GM18505 (cell line): ENCODE measurements around the gene KLLN.
"Not testable (repeated sequence)": the region's sequence is repeated elsewhere in the genome, so short reads cannot be mapped to it uniquely, and the experiment has no call there.

Experiments
- ATAC-seq: cut with Tn5 transposase; IDR thresholded peaks from one replicate; pipeline ENCODE4 v1.9.1; 2021; ENCODE audit not compliant: unreplicated experiment
- POLR2A ChIP-seq: IDR thresholded peaks from 4 replicates; pipeline ENCODE4 v1.6.1; 2011; ENCODE audit warnings: borderline replicate concordance; ENCODE audit not compliant: insufficient read depth, insufficient read length; ENCODE audit errors: extremely low read depth

Gene KLLN, protein sequence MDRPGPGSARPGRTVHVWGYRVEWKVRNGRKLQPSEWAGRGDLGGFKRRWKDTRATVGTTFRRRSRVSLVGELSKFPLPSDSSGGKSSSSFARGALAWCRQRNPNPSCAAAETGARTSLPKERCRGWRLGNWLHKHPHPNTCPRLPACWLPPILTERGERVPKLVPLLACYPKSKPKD

GRCh38 chr10:87863053-87863943, at the start of gene KLLN, which contains the start of gene PTEN:
TSS of gene KLLN (minus strand) at chr10:87863533. CDS start at chr10:87862487, 1,046 bp downstream.
TSS of gene PTEN (plus strand) at chr10:87863625. CDS start at chr10:87864470, 845 bp downstream.
- ATAC-seq = peak; percentile 35
- TF ChIP-seq POLR2A = peak; percentile 92

DNA sequence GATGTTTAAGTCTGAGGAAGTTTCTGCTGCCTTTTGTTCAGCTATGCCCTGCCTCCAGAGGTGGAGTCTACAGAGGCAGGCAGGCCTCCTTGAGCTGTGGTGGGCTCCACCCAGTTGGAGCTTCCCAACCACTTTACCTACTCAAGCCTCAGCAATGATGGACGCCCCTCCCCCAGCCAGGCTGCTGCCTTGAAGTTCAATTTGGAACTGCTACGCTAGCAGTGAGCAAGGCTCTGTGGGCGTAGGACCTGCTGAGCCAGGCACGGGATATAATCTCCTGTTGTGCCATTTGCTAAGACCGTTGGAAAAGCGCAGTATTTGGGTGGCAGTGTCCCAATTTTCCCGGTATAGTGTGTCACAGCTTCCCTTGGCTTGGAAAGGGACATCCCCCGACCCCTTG, 40.1 kb upstream of the KLLN start:
- not testable (repeated sequence) for ATAC-seq

GRCh38 chr10:87897957-87898356, 34.6 kb upstream of the KLLN start:
- not testable (repeated sequence) for ATAC-seq

DNA sequence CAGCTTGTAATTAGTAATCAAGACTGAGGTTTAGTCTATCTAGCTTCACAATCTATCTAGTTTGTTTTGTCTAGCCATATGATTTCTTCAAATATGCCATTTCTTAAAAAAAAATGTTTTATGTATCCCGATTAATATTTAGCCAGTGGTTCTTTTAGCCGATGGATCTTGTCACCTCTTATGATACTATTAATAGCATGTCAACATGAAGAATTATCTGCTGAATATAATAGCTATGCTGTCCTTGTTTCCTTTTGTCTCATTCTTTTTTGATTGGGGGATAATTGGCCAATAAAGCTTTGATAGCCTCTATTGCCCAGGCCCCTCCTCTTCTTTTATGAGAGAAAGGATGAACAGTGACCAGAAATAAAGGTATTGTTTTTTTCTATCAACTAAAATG, 32.9 kb upstream of the KLLN start:
- no peak for ATAC-seq
- TF ChIP-seq POLR2A = no peak

DNA sequence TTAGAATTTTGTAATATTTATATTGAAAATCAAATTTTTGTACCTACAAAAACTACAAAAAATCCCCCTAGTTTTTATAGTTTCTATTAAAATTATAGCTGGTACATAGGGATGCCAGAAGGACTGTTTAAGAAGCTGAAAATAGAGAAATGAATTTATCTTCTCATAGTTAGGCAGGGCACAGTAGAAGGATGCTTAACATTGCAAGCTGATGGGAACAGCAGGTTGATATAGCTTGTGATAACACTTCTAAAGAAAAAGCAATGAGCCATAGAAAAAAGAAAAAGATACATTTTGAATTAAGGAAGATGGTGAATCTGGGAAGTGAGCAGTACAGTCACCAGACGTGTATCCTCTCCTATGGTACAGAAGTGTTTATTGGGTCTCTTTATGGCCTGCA, 32.1 kb upstream of the KLLN start:
- TF ChIP-seq POLR2A = no peak
- ATAC-seq = no peak

GRCh38 chr10:87887548-87888289, 24.4 kb upstream of the KLLN start:
- ATAC-seq = no peak

GRCh38 chr10:87887146-87887545, 23.8 kb upstream of the KLLN start:
- no peak for ATAC-seq
- TF ChIP-seq POLR2A = no peak

More at GRCh38 chr10:87887548-87888289, 24.4 kb upstream of the KLLN start:
- no peak for TF ChIP-seq POLR2A

DNA sequence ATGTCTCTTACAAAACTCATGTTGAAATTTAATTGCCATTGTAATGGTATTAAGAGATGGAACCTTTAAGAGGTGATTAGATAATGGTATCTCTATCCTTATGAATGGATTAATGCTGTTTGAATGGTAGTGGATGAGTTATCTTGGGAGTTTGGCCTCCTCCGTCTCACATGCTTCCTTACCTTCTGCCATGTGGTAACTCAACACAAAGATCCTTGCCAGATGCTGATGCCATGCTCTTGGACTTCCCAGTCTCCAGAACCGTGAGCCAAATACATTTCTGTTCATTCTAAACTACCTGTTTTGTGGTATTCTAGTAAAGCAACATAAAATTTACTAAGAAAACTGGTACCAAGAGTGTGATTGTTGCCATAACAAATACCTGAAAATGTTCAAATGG, 23.3 kb upstream of the KLLN start:
- TF ChIP-seq POLR2A = no peak
- ATAC-seq = no peak

GRCh38 chr10:87882555-87883294, 19.4 kb upstream of the KLLN start:
- no peak for ATAC-seq

GRCh38 chr10:87881373-87882059, 18.2 kb upstream of the KLLN start:
- not testable (repeated sequence) for ATAC-seq

More at GRCh38 chr10:87882555-87883294, 19.4 kb upstream of the KLLN start:
- TF ChIP-seq POLR2A = no peak

DNA sequence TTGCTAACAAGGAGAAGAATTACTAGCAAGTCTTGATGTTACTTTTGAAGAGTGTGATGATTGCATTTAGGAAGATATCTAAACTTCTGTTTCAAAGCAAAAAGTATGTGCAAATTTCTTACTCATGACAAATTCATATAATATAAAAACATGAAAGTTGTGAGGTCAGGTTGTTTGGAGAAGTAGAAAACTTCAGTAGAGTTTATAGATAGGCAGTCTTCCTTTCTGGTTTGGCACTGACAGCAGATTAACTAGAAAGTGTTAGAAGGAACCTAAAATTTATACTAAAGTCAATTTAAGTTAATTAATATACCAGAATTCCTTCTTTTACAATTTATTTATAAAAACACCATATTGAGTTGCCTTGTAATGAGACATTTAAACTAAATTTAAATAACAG, 17.0 kb upstream of the KLLN start:
- TF ChIP-seq POLR2A = no peak
- ATAC-seq = no peak

DNA sequence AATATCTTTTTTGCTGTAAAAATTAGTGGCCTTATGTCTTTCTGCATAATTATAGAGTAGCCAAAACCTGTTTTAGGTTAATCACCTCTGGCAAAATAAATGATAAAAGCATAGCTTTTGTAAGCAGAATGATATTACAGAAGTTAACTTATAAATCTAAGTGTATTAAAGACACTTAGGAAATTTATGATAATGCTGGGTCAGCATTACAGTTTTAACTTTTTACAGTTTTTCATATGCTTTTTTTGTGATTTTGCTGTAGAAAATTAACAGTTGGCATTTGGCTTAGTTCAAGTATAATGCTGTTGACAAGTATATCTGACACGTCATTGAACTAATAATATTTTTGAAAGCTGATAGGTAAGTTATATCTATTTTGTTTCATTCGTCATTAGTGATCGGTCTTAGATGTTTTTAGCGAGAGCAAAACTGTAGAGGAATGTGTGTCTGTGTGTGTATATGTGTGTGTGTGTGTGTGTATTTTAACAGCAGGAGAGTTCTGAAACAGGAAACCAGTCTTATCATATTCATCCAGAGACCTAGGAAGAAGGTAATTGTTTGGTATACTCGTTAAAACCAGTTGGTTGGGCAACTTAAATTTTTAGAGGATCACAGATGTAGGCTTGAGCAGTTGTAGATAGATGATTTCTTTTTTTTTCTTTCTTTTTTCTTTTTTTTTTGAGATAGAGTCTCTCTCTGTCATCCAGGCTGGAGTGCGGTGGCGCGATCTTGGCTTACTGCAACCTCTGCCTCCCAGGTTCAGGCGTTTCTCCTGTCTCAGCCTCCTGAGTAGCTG, 15.5 kb upstream of the KLLN start:
- no peak for ATAC-seq
- no peak for TF ChIP-seq POLR2A

DNA sequence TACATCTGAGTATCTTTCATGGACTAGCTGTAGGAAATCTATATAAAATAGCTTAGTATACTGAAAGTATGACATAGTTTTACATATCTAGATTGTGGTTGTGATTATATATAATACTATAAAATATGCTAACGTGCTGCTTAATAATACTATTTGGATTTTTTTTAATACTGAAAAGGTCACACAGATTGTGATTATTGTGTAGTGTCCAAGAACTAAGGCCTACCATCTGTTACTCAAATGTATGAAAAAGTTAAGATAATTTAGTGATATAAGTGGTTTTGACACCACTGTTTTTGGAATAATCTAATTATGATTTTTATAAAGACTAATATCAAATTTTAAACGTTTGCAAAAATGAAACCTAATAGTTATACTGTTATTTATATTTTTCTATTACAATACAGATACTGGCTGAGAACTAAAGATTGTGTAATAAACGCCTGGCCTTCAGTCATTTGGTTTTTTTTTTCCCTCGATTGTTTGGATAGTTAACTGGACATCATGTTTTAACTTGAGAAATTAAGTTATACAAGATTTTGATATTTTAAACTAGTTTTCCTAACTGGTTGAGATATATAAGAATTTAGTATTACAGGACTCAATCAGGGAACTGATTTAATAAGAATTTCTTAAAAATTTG, 12.7 kb upstream of the KLLN start:
- no peak for TF ChIP-seq POLR2A
- no peak for ATAC-seq
